Central memory CD8-positive, alpha-beta T cell (primary cell): ENCODE results near the gene TSR1.

Experiments
- ATAC-seq: fragments of 150-1000 bp; cut with Tn5 transposase; replicated peaks from 2 replicates; pipeline ENCODE4 v1.10.0; 2022; ENCODE audit warnings: mild to moderate bottlenecking, moderate FRiP score, moderate number of reproducible peaks; ENCODE audit not compliant: poor library complexity, severe bottlenecking; ENCODE audit errors: extremely low read depth
- DNase-seq, 2 donors: peaks; one replicate each; pipeline ENCODE4 v3.0.0; 2021; ENCODE audit warnings: low spot score in 2 of 2
- H3K27ac Mint-ChIP-seq: one replicate; pipeline ENCODE4 v1.8.0; 2022; ENCODE audit warnings: low read depth, mild to moderate bottlenecking, moderate library complexity, mixed read lengths
- H3K27me3 Mint-ChIP-seq: one replicate; pipeline ENCODE4 v1.8.0; 2022; ENCODE audit warnings: mixed read lengths
- H3K36me3 Mint-ChIP-seq: one replicate; pipeline ENCODE4 v1.8.0; 2022; ENCODE audit warnings: mild to moderate bottlenecking, moderate library complexity, mixed read lengths; ENCODE audit not compliant: insufficient read depth
- H3K4me1 Mint-ChIP-seq: one replicate; pipeline ENCODE4 v1.8.0; 2022; ENCODE audit warnings: mixed read lengths
- H3K4me3 Mint-ChIP-seq: one replicate; pipeline ENCODE4 v1.8.0; 2022; ENCODE audit warnings: mild to moderate bottlenecking, moderate library complexity, mixed read lengths
- H3K9me3 Mint-ChIP-seq: one replicate; pipeline ENCODE4 v1.8.0; 2022; ENCODE audit warnings: mixed read lengths

The TSR1 gene

GRCh38 chr17:2309338-2310154 lies 26.7 kb downstream of the TSR1 start:
- H3K27me3 Mint-ChIP-seq, result no peaks in the 10 kb centered on the region
- DNase-seq, result no peak
- H3K4me1 Mint-ChIP-seq, result peaks cover 22% of the 10 kb centered on the region
- H3K27ac Mint-ChIP-seq, result no peak overlapping the region
- ATAC-seq, result no peak
- H3K9me3 Mint-ChIP-seq, result no peaks in the 10 kb centered on the region
- H3K4me3 Mint-ChIP-seq, result no peak overlapping the region
- H3K36me3 Mint-ChIP-seq, result peaks cover 2% of the 10 kb centered on the region

DNA sequence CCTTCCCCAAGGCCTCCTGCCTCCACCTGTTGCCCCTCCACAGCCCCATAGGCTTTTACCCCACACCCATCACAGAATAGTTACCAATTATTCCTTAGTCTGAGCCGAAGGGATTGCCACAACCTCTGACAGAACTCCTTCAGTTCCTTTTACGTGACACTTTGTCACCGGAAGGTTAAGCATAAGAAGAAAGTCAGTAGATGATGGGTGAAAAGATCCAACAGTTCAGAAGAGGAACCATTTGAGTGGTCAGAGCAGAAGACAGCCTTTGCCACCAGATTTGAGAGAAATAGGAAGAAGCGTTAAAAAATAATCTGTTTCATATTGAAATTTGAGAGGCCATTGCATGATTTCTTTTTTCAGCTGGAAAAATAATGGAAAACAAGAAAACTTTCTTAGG lies 31.3 kb downstream of the TSR1 start:
- Mint-ChIP-seq H3K4me1 (peaks cover 39% of the 10 kb centered on the region), H3K36me3 (peaks cover 8% of the 10 kb centered on the region), H3K27me3 (no peaks in the 10 kb centered on the region), H3K4me3 (peak overlapping the region; percentile 82), H3K27ac (no peak overlapping the region), H3K9me3 (no peaks in the 10 kb centered on the region)
- DNase-seq (no peak), ATAC-seq (no peak)

- no peaks in the 10 kb centered on the region for H3K27me3 Mint-ChIP-seq
- peaks cover 11% of the 10 kb centered on the region for H3K36me3 Mint-ChIP-seq
- peak; percentile 89 for ATAC-seq
- peak; percentile 79 to 89 for DNase-seq
- H3K27ac Mint-ChIP-seq, result peak within 1 kb of the TSS; percentile 71
- H3K4me3 Mint-ChIP-seq, result peak within 1 kb of the TSS; percentile 82
- H3K4me1 Mint-ChIP-seq, result peaks cover 40% of the 10 kb centered on the region
- no peaks in the 10 kb centered on the region for H3K9me3 Mint-ChIP-seq
Observed at GRCh38 chr17:2303204-2304188, 32.8 kb downstream of the TSR1 start, which contains the start of the genes SMG6 and SRR. Gene SMG6, minus strand, starts transcription at chr17:2303785. Its CDS starts 65 bp downstream, at chr17:2303720. Gene SRR, plus strand, starts transcription at chr17:2303950. Its CDS starts 11,611 bp downstream, at chr17:2315561.

DNA sequence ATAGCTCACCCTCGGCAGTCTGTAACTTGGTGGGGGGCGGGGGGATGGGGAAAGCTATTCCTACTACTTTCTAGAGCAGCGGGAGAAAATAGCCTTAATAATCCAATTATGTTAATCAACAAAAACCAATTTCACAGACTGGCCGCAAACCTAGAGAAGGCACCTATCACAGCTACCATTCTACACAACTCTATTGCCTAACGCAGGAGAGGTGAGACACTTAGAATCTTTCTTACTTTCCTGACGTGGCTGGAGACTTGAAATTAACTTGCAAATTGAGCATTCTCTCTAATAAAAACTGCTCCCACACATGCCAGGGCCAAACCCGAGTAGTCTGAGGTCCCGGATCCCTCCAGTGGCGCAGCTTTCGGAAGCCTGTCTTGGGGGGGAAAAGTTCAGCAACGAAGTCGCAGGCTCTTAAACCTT lies 33.5 kb downstream of the TSR1 start:
- no peaks in the 10 kb centered on the region for H3K27me3 Mint-ChIP-seq
- H3K4me3 Mint-ChIP-seq, result peak overlapping the region; percentile 82
- no peak for DNase-seq
- H3K36me3 Mint-ChIP-seq, result peaks cover 15% of the 10 kb centered on the region
- H3K27ac Mint-ChIP-seq, result peak overlapping the region; percentile 71
- peaks cover 40% of the 10 kb centered on the region for H3K4me1 Mint-ChIP-seq
- ATAC-seq, result peak; percentile 12
- H3K9me3 Mint-ChIP-seq, result no peaks in the 10 kb centered on the region

DNA sequence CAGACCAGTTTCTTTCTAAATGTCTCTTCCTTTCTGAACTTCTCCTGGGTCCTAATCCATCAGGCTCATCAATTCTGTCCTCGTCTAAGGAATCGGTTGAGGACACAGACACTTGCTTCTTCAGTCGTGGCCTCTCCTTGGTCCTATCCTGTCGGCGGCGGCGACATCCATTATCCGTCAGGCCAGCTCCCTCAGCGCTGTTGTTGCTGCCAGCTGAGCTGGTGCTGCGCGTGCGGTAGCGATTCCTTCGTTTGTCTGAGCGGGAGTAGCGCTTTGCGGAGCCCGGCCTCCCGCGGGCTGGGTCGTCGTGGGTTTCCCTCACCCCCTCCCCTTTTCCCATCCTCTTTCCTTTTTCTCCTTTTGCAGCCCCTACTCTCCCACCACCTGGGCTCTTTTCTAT lies 36.5 kb downstream of the TSR1 start:
- Mint-ChIP-seq H3K4me3 (no peak overlapping the region), H3K36me3 (peaks cover 32% of the 10 kb centered on the region), H3K27me3 (no peaks in the 10 kb centered on the region), H3K27ac (no peak overlapping the region), H3K9me3 (no peaks in the 10 kb centered on the region), H3K4me1 (peaks cover 46% of the 10 kb centered on the region)
- ATAC-seq (no peak), DNase-seq (no peak)

GRCh38 chr17:2299136-2299535 lies 37.1 kb downstream of the TSR1 start:
- Mint-ChIP-seq H3K4me1 (peaks cover 51% of the 10 kb centered on the region), H3K9me3 (no peaks in the 10 kb centered on the region), H3K27me3 (no peaks in the 10 kb centered on the region), H3K4me3 (no peak overlapping the region), H3K27ac (no peak overlapping the region), H3K36me3 (peaks cover 36% of the 10 kb centered on the region)
- no peak for DNase-seq
- no peak for ATAC-seq

- ATAC-seq (no peak), DNase-seq (no peak)
- H3K9me3 Mint-ChIP-seq, result no peaks in the 10 kb centered on the region
- peaks cover 46% of the 10 kb centered on the region for H3K36me3 Mint-ChIP-seq
- H3K4me3 Mint-ChIP-seq, result no peak overlapping the region
- H3K27me3 Mint-ChIP-seq, result no peaks in the 10 kb centered on the region
- H3K27ac Mint-ChIP-seq, result no peak overlapping the region
- peaks cover 57% of the 10 kb centered on the region for H3K4me1 Mint-ChIP-seq
Observed at GRCh38 chr17:2297023-2297422, 39.2 kb downstream of the TSR1 start.

- Mint-ChIP-seq H3K4me1 (peaks cover 46% of the 10 kb centered on the region), H3K27ac (peak overlapping the region; percentile 26), H3K27me3 (no peaks in the 10 kb centered on the region), H3K4me3 (no peak overlapping the region), H3K9me3 (no peaks in the 10 kb centered on the region), H3K36me3 (peaks cover 60% of the 10 kb centered on the region)
- DNase-seq (no peak), ATAC-seq (no peak)
Observed at GRCh38 chr17:2295575-2295974, 40.7 kb downstream of the TSR1 start.

DNA sequence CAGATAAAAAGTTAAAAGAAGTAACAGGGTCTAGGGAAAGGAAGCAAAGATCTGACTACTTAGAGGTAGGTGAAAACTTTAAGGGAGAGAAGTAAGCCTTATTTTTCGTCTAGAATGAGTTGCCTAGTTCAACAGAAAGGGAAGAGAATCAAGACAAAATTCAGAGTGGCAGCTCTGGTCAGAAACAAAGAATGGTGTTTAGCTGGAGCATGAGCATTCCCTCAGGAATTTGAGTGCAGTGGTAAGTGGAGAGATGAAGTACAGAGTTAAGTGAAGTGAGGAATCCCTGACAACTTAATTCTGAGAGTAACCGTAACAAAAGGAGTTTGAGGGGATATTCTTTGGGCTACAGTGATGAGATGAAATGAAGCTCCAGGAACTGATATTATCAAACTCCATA lies 44.2 kb downstream of the TSR1 start:
- Mint-ChIP-seq H3K36me3 (peaks cover 73% of the 10 kb centered on the region), H3K27me3 (no peaks in the 10 kb centered on the region), H3K4me1 (peaks cover 28% of the 10 kb centered on the region), H3K9me3 (no peaks in the 10 kb centered on the region), H3K4me3 (no peak overlapping the region), H3K27ac (no peak overlapping the region)
- ATAC-seq (no peak), DNase-seq (no peak)

GRCh38 chr17:2289878-2290478 lies 46.3 kb downstream of the TSR1 start:
- peaks cover 78% of the 10 kb centered on the region for H3K36me3 Mint-ChIP-seq
- no peaks in the 10 kb centered on the region for H3K27me3 Mint-ChIP-seq
- ATAC-seq, result no peak
- no peak for DNase-seq
- no peak overlapping the region for H3K4me3 Mint-ChIP-seq
- peaks cover 13% of the 10 kb centered on the region for H3K4me1 Mint-ChIP-seq
- no peak overlapping the region for H3K27ac Mint-ChIP-seq
- H3K9me3 Mint-ChIP-seq, result no peaks in the 10 kb centered on the region

DNA sequence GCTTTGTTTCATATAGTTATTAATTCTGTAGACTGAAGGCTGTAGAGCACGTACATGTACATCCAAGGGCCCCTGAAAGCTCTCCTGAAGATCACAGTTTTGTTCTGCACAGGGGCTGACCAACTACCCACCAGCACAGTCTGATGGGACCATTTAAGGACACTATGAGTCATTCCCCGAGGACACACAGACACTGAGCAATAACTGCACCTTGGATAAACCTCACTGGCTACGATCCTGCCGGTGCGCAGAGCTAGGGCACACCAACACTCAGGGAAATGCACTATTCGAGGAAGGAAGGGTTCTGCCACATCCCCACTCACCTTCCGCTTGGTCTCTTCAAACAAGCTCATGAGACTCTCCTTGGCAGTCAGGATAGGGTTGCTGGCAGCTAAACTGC lies 53.0 kb downstream of the TSR1 start:
- peaks cover 56% of the 10 kb centered on the region for H3K36me3 Mint-ChIP-seq
- no peak overlapping the region for H3K27ac Mint-ChIP-seq
- no peaks in the 10 kb centered on the region for H3K9me3 Mint-ChIP-seq
- H3K4me1 Mint-ChIP-seq, result peaks cover 14% of the 10 kb centered on the region
- no peaks in the 10 kb centered on the region for H3K27me3 Mint-ChIP-seq
- DNase-seq, result no peak
- H3K4me3 Mint-ChIP-seq, result no peak overlapping the region
- ATAC-seq, result no peak

- no peak overlapping the region for H3K4me3 Mint-ChIP-seq
- peaks cover 48% of the 10 kb centered on the region for H3K36me3 Mint-ChIP-seq
- DNase-seq (no peak), ATAC-seq (no peak)
- no peak overlapping the region for H3K27ac Mint-ChIP-seq
- H3K27me3 Mint-ChIP-seq, result no peaks in the 10 kb centered on the region
- peaks cover 14% of the 10 kb centered on the region for H3K4me1 Mint-ChIP-seq
- no peaks in the 10 kb centered on the region for H3K9me3 Mint-ChIP-seq
Observed at GRCh38 chr17:2282297-2282873, 53.9 kb downstream of the TSR1 start.
